WTC11 (cell line): ENCODE results near the gene EID2B. TPM values are rescaled to one million over a fixed set of nuclear protein-coding genes. Genes with fewer than 3 reads are reported as not detected.

Experiments used
- ATAC-seq: fragments of 200-7000 bp; cut with Tn5 transposase; 2 replicates; pipeline ENCODE4 v1.10.0; 2021; ENCODE audit warnings: mild to moderate bottlenecking, moderate library complexity
- CTCF ChIA-PET: fragments of 300-600 bp; sonication (Branson Sonifier 250); formaldehyde crosslinking; loops from one replicate; lab custom pipeline; 2021; ENCODE audit warnings: antibody characterized with exemption; lab: Charles Lee
- POLR2A ChIA-PET: fragments of 350-600 bp; sonication (Branson Sonifier 250); formaldehyde crosslinking; loops from one replicate; lab custom pipeline; 2021; ENCODE audit warnings: antibody characterized with exemption; lab: Charles Lee
- DNase-seq: peaks from one replicate; pipeline ENCODE4 v3.0.0; 2021; ENCODE audit warnings: low spot score
- H3K27ac Mint-ChIP-seq: 2 replicates; pipeline ENCODE4 v1.8.0; 2021; ENCODE audit warnings: mixed read lengths
- H3K27me3 Mint-ChIP-seq: 2 replicates; pipeline ENCODE4 v1.8.0; 2021; ENCODE audit warnings: low read depth, mild to moderate bottlenecking, moderate library complexity, mixed read lengths
- H3K36me3 Mint-ChIP-seq: 2 replicates; pipeline ENCODE4 v1.8.0; 2021; ENCODE audit warnings: mixed read lengths
- H3K4me1 Mint-ChIP-seq: 2 replicates; pipeline ENCODE4 v1.8.0; 2022; ENCODE audit warnings: mixed read lengths
- H3K4me3 Mint-ChIP-seq: 2 replicates; pipeline ENCODE4 v1.8.0; 2021; ENCODE audit warnings: mild to moderate bottlenecking, moderate library complexity, mixed read lengths
- H3K9me3 Mint-ChIP-seq: 2 replicates; pipeline ENCODE4 v1.8.0; 2021; ENCODE audit warnings: mixed read lengths
- AFF4 ChIP-seq: sonication (generic); formaldehyde crosslinking; IDR thresholded peaks from 2 replicates; pipeline ENCODE4 v1.8.1; 2023; ENCODE audit warnings: mild to moderate bottlenecking, missing genetic modification reagents, borderline replicate concordance
- ATF1 ChIP-seq: sonication (generic); formaldehyde crosslinking; IDR thresholded peaks from 2 replicates; pipeline ENCODE4 v1.8.1; 2023; ENCODE audit warnings: mild to moderate bottlenecking, moderate library complexity, missing genetic modification reagents
- CDX4 ChIP-seq: fragments of 250-450 bp; sonication (Bioruptor Pico); IDR thresholded peaks from 2 replicates; pipeline ENCODE4 v1.9.0; 2021; ENCODE audit warnings: moderate library complexity, mild to moderate bottlenecking, inconsistent platforms, borderline replicate concordance
- CREB1 ChIP-seq: sonication (generic); formaldehyde crosslinking; IDR thresholded peaks from 2 replicates; pipeline ENCODE4 v1.8.0; 2023; ENCODE audit warnings: mild to moderate bottlenecking, missing genetic modification reagents
- CTCF ChIP-seq: fragments of 200-600 bp; IDR thresholded peaks from 2 replicates; pipeline ENCODE4 v1.8.0; 2022; ENCODE audit warnings: antibody characterized with exemption
- ELF4 ChIP-seq: sonication (generic); formaldehyde crosslinking; IDR thresholded peaks from 2 replicates; pipeline ENCODE4 v1.8.1; 2022; ENCODE audit warnings: low read depth, mild to moderate bottlenecking, moderate library complexity, missing genetic modification reagents
- GABPB1 ChIP-seq: sonication (generic); formaldehyde crosslinking; IDR thresholded peaks from 2 replicates; pipeline ENCODE4 v1.8.1; 2023; ENCODE audit warnings: mild to moderate bottlenecking, missing genetic modification reagents
- MLX ChIP-seq: sonication (generic); formaldehyde crosslinking; IDR thresholded peaks from 2 replicates; pipeline ENCODE4 v1.8.1; 2023; ENCODE audit warnings: mild to moderate bottlenecking, missing genetic modification reagents, moderate library complexity
- STAT6 ChIP-seq: sonication (generic); formaldehyde crosslinking; conservative IDR thresholded peaks from 2 replicates; pipeline ENCODE4 v1.8.1; 2023; ENCODE audit warnings: mild to moderate bottlenecking, low read depth, missing genetic modification reagents, moderate library complexity
- USF1 ChIP-seq: sonication (generic); formaldehyde crosslinking; IDR thresholded peaks from 2 replicates; pipeline ENCODE4 v1.8.0; 2022; ENCODE audit warnings: mild to moderate bottlenecking, missing genetic modification reagents
- ZNF263 ChIP-seq: sonication (generic); formaldehyde crosslinking; IDR thresholded peaks from 2 replicates; pipeline ENCODE4 v1.8.1; 2022; ENCODE audit warnings: low read depth, mild to moderate bottlenecking, moderate library complexity, missing genetic modification reagents
- total RNA-seq: library from RNA; stranded (reverse); gene quantifications from 3 replicates; pipeline ENCODE4 v1.2.3, GENCODE V29; 2021

The EID2B gene
- total RNA-seq, 1 experiment from 2014 or later = 3.6 TPM

GRCh38 chr19:39501340-39501739 lies 31.3 kb downstream of the EID2B start (continued):
- TF ChIP-seq MLX (CRISPR knock-in tag) (no peak), STAT6 (CRISPR knock-in tag) (no peak), ZNF263 (CRISPR knock-in tag) (no peak), ELF4 (CRISPR knock-in tag) (no peak), GABPB1 (CRISPR knock-in tag) (no peak), CDX4 (CRISPR knock-in tag) (no peak), ATF1 (CRISPR knock-in tag) (no peak), CREB1 (CRISPR knock-in tag) (no peak), USF1 (no peak)

- peaks cover 13% of the 10 kb centered on the region for H3K36me3 Mint-ChIP-seq
- TF ChIP-seq CDX4 (CRISPR knock-in tag) = no peak
- TF ChIP-seq AFF4 (CRISPR knock-in tag) = no peak
- TF ChIP-seq CREB1 (CRISPR knock-in tag) = no peak
- no peak for TF ChIP-seq CTCF
- H3K4me1 Mint-ChIP-seq = peaks cover 26% of the 10 kb centered on the region
- no peak overlapping the region for H3K27ac Mint-ChIP-seq
- ChIA-PET POLR2A (interaction anchor here (0.7 to 1.0 kb wide), 2 partner anchors 20 to 65 kb away, joined by 3 to 6 read pairs; partner anchors contain the start of genes RPS16 and TIMM50), CTCF (interaction anchor here (0.9 to 1.2 kb wide), 2 partner anchors 15 to 26 kb away, joined by 4 read pairs; partner anchors contain the start of gene SELENOV)
- H3K9me3 Mint-ChIP-seq = no peaks in the 10 kb centered on the region
- H3K27me3 Mint-ChIP-seq = peaks cover 74% of the 10 kb centered on the region
- no peak for ATAC-seq
- DNase-seq = no peak
- peak overlapping the region; percentile 35 for H3K4me3 Mint-ChIP-seq
Measured at GRCh38 chr19:39500543-39500942, 32.1 kb downstream of the EID2B start.
